ENCODE measurements around the gene MAD1L1. TPM values are rescaled to one million over a fixed set of nuclear protein-coding genes. Genes with fewer than 3 reads are reported as not detected.

The MAD1L1 gene
- total RNA-seq, 4 donors from 2014 or later, result 8.0 to 52.7 (median 26.7) TPM

DNA sequence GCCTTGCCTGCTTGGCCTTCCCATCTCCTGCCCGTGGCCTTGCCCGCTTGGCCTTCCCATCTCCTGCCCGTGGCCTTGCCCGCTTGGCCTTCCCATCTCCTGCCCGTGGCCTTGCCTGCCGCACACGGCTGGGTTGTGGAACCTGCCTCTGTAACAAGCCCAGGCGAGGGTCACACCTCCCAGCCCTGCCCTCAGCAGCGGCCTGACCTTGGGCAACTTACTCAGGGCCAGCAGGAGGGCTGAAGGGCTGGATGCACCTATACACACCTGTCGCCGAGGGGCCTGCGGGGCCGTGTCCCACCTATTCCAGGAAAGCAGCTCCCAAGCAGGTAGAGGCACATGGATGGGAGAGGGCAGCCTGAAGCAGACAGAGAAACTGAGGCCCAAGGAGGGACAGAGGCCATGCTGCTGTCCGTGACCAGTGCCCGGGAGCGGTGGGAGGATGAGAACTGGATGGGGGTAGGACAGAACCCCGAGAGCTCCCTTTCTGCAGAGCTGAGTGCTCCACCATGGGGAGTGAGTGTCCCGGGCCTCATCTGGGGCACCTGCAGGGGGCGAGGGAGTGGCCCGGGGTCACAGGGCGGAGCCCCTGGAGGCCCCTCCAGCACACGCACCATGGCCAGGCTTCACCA lies 285.0 kb downstream of the MAD1L1 start:
- WGBS, 2 donors (ENCODE audit: low coverage in 1 of 2), result 92% methylated on average over 21 of the region's 22 CpGs; no CpG with 5 or more reads in 1 of the 2 donors
- H3K27me3 ChIP-seq, result no peaks in the 10 kb centered on the region
- no peaks in the 10 kb centered on the region for H3K9me3 ChIP-seq
- intact Hi-C loops (cut with DNase I; ENCODE audit: low total_unique reads), result no loop called here
- no peak for TF ChIP-seq POLR2A (IDR thresholded peaks at IDR 0.05)
- no peak for TF ChIP-seq POLR2AphosphoS5 (IDR thresholded peaks at IDR 0.05)
- no peak for TF ChIP-seq EP300 (IDR thresholded peaks at IDR 0.05; ENCODE audit: low read depth)
- no peak for TF ChIP-seq CTCF (IDR thresholded peaks at IDR 0.05)
- no peaks in the 10 kb centered on the region for H3K36me3 ChIP-seq
- H3K27ac ChIP-seq, result no peak overlapping the region
- DNase-seq, result no peak
- H3K4me3 ChIP-seq, result no peak overlapping the region
- peaks cover 0 to 8% (median 2%) of the 10 kb centered on the region in 4 donors for H3K4me1 ChIP-seq
- in situ Hi-C loops (cut with MboI; ENCODE audit: low pct_ligation_motif_present in 1 of 4, low pct_unique_long_range_greater_than_20kb in 1 of 4, low sequenced_read_pairs in 3 of 4), result no loop called here

DNA sequence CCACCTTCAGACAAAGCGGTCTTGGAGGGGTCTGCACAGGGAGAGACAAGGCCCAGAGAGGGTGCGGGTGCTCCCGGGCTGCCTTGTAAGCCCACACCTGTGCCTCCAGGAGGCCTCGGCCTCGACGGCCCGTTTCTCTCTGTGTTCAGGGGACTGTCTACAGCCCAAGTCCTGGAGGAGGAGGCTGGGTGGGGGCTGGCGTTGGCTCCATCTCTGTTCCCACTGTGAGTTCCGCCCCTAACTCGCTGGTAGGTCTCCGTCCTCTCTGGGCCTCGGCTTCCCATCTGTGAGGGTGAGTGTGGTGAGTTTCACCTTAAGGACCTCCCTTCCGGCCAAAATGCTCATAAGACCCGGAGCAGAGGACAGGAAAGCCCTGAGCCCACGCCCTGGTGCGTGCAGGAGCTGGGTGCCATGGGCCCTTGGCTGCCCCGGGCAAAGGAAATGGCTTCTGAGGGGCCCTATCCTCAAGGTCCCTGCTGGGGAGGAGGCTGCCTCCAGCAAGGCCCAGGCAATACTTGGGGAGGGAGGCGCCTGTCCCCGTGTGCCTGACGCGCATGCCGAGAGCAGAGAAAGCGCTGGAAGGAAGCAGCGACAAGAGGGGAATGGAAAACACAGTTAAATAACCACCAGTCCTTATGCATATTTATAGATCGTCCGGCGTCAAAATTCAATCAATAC lies 285.8 kb downstream of the MAD1L1 start:
- no peaks in the 10 kb centered on the region for H3K36me3 ChIP-seq
- intact Hi-C loops (cut with DNase I; ENCODE audit: low total_unique reads) (no loop called here), in situ Hi-C loops (cut with MboI; ENCODE audit: low pct_ligation_motif_present in 1 of 4, low pct_unique_long_range_greater_than_20kb in 1 of 4, low sequenced_read_pairs in 3 of 4) (no loop called here)
- H3K27ac ChIP-seq, result no peak overlapping the region
- DNase-seq, result no peak
- H3K9me3 ChIP-seq, result no peaks in the 10 kb centered on the region
- TF ChIP-seq POLR2AphosphoS5 (IDR thresholded peaks at IDR 0.05) (no peak), POLR2A (IDR thresholded peaks at IDR 0.05) (no peak), CTCF (IDR thresholded peaks at IDR 0.05) (no peak), EP300 (IDR thresholded peaks at IDR 0.05; ENCODE audit: low read depth) (no peak)
- 95% methylated on average over 27 of the region's 27 CpGs; no CpG with 5 or more reads in 1 of the 2 donors for WGBS, 2 donors (ENCODE audit: low coverage in 1 of 2)
- peaks cover 0 to 8% (median 2%) of the 10 kb centered on the region in 4 donors for H3K4me1 ChIP-seq
- H3K27me3 ChIP-seq, result no peaks in the 10 kb centered on the region
- no peak overlapping the region for H3K4me3 ChIP-seq

- H3K4me3 ChIP-seq, result no peak overlapping the region
- H3K36me3 ChIP-seq, result no peaks in the 10 kb centered on the region
- no peaks in the 10 kb centered on the region for H3K27me3 ChIP-seq
- 93% methylated on average over 23 of the region's 23 CpGs; no CpG with 5 or more reads in 1 of the 2 donors for WGBS, 2 donors (ENCODE audit: low coverage in 1 of 2)
- peaks cover 0 to 3% (median 1%) of the 10 kb centered on the region in 4 donors for H3K4me1 ChIP-seq
- in situ Hi-C loops (cut with MboI; ENCODE audit: low pct_ligation_motif_present in 1 of 4, low pct_unique_long_range_greater_than_20kb in 1 of 4, low sequenced_read_pairs in 3 of 4), result no loop called here
- TF ChIP-seq CTCF (IDR thresholded peaks at IDR 0.05), result no peak
- TF ChIP-seq EP300 (IDR thresholded peaks at IDR 0.05; ENCODE audit: low read depth), result no peak
- TF ChIP-seq POLR2AphosphoS5 (IDR thresholded peaks at IDR 0.05), result no peak
- TF ChIP-seq POLR2A (IDR thresholded peaks at IDR 0.05), result no peak
- no peak for DNase-seq
- no peak overlapping the region for H3K27ac ChIP-seq
- no peaks in the 10 kb centered on the region for H3K9me3 ChIP-seq
- intact Hi-C loops (cut with DNase I; ENCODE audit: low total_unique reads), result no loop called here
Measured at GRCh38 chr7:1946025-1946772, 286.5 kb downstream of the MAD1L1 start.

DNA sequence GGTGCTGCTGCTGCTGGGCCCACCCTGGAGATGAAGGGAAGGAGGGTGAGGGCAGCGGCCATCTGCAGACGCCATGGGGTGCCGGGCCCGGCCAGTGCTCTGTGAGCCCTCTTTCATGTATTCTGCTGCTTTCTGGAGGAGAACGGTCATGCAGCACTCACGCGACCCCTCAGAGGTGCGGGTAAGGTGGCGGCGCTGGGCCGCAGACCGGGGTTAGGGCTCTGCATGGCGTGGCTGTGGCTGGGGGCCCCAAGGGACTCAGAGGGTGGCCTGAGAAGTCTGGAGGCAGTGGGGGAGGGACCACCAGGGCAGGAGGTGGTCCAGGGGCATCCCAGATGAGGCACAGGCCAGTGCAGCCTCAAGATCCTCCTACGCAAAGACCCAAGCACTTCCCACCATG lies 287.2 kb downstream of the MAD1L1 start:
- H3K9me3 ChIP-seq, result no peaks in the 10 kb centered on the region
- H3K4me1 ChIP-seq, result no peaks in the 10 kb centered on the region
- 80% methylated on average over 14 of the region's 14 CpGs; no CpG with 5 or more reads in 1 of the 2 donors for WGBS, 2 donors (ENCODE audit: low coverage in 1 of 2)
- intact Hi-C loops (cut with DNase I; ENCODE audit: low total_unique reads), result no loop called here
- no peaks in the 10 kb centered on the region for H3K36me3 ChIP-seq
- in situ Hi-C loops (cut with MboI; ENCODE audit: low pct_ligation_motif_present in 1 of 4, low pct_unique_long_range_greater_than_20kb in 1 of 4, low sequenced_read_pairs in 3 of 4), result no loop called here
- H3K27me3 ChIP-seq, result no peaks in the 10 kb centered on the region
- H3K27ac ChIP-seq, result no peak overlapping the region
- no peak overlapping the region for H3K4me3 ChIP-seq
- no peak for TF ChIP-seq POLR2A (IDR thresholded peaks at IDR 0.05)
- no peak for TF ChIP-seq EP300 (IDR thresholded peaks at IDR 0.05; ENCODE audit: low read depth)
- no peak for TF ChIP-seq POLR2AphosphoS5 (IDR thresholded peaks at IDR 0.05)
- no peak for DNase-seq
